ENCODE data around the gene RNASET2. TPM values are rescaled to one million over a fixed set of nuclear protein-coding genes. Genes with fewer than 3 reads are reported as not detected.
A peak's percentile ranks its signal among the peaks of the same experiment; 100 is the strongest.
"Not testable (repeated sequence)": the region's sequence is repeated elsewhere in the genome, so short reads cannot be mapped to it uniquely, and the experiment has no call there.

Gene RNASET2
- total and polyA plus RNA-seq, 8 donors = 38.1 to 68.5 (median 47.0) TPM

DNA sequence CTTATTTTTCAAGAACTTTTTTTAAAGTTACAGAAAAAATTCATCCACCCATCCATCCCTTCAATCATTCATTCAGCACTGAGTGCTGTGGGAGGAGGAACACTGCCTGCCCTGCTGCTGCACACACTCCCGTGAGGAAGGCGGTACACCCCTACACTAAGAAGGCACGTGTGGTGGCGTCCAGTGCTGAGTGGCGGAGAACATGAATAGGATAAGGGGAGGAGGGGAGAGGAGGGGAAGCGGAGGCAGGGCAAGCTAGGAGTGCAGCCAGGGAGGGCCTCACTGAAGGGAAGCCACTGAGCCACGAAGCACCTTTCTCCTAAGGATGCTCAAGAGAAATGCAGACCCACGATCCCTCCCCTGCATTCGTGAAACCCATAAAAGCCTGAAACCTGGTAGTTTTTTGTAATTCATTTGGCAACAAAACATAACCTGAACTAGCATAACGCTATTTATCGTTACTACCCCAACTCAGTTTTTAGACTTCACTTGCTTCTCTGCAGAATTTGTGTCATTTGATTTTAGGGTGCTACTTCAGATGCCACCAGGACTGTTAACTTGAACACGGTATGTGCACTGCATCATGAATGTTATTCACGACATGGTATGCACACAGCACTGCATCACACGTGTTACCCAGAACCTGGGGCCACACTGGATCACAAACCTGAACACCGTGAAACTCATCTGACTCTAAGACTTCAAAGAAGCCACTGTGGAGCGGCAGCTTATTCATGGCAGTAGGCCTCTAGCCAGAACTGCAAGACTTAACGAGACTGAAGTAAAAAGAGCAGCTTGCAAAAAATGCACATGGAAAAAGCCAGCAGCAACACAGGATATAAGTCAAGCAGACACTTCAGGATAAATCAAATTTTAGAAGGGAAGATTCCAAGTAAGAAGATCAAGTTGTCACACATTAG lies 3.5 kb downstream of the RNASET2 start:
- intact Hi-C loops (cut with DNase I) = no loop called here
- Histone ChIP-seq H3K4me1 (peaks cover 5 to 76% of the 10 kb centered on the region in 2 donors), H3K27me3 (no peaks in the 10 kb centered on the region), H3K36me3 (peaks cover 0 to 3% of the 10 kb centered on the region in 2 donors), H3K9me3 (no peaks in the 10 kb centered on the region), H3K27ac (peak overlapping the region in 1 of 2 donors; percentile 82), H3K4me3 (no peak overlapping the region)
- no peak for ATAC-seq
- DNase-seq = no peak
- TF ChIP-seq, protein P1, sequence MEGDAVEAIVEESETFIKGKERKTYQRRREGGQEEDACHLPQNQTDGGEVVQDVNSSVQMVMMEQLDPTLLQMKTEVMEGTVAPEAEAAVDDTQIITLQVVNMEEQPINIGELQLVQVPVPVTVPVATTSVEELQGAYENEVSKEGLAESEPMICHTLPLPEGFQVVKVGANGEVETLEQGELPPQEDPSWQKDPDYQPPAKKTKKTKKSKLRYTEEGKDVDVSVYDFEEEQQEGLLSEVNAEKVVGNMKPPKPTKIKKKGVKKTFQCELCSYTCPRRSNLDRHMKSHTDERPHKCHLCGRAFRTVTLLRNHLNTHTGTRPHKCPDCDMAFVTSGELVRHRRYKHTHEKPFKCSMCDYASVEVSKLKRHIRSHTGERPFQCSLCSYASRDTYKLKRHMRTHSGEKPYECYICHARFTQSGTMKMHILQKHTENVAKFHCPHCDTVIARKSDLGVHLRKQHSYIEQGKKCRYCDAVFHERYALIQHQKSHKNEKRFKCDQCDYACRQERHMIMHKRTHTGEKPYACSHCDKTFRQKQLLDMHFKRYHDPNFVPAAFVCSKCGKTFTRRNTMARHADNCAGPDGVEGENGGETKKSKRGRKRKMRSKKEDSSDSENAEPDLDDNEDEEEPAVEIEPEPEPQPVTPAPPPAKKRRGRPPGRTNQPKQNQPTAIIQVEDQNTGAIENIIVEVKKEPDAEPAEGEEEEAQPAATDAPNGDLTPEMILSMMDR (IDR thresholded peaks at IDR 0.05) = no peak

DNA sequence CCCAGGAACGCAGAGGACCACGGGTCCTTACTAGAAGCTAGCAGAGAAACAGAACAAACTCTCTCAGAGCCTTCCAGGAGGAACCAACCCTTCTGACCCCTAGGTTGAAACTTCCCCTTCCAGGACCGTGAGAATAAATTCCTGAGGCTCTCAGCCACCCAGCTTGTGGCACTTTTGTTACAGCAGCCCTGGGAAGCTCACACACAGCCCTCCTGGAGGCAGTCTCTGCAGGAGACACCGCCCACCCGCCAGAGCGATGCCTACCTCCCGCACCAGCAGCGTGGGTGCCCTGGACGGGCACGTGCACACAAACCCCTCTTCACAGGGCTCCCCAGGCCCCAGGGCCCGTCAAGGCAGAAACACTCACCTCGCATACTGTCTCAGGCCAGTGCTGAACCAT lies 4.2 kb downstream of the RNASET2 start:
- Histone ChIP-seq H3K27ac (peak overlapping the region in 1 of 2 donors; percentile 82), H3K4me3 (no peak overlapping the region), H3K9me3 (no peaks in the 10 kb centered on the region), H3K27me3 (no peaks in the 10 kb centered on the region), H3K4me1 (peaks cover 5 to 69% of the 10 kb centered on the region in 2 donors), H3K36me3 (peaks cover 0 to 9% of the 10 kb centered on the region in 2 donors)
- DNase-seq (no peak), ATAC-seq (no peak)
- intact Hi-C loops (cut with DNase I) = no loop called here
- TF ChIP-seq, protein P1 (IDR thresholded peaks at IDR 0.05) = no peak

DNA sequence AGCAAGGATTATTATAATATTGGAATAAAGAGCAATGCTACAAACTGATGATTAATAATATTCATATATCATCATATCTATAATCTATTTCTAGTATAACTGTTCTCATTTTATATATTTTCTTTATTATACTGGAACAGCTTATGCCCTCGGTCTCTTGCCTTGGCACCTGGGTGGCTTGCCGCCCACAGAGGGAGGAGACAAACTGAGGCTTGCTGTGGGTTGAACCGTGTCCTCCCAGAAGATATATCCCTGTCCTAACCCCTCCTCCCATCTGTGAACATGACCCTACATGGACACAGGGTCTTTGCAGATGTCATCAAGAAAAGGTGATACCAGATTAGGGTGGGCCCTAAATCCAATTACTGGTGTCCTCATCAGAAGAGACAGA lies 4.7 kb downstream of the RNASET2 start:
- ATAC-seq = no peak
- intact Hi-C loops (cut with DNase I) = no loop called here
- no peak overlapping the region for H3K4me3 ChIP-seq
- H3K4me1 ChIP-seq = peaks cover 5 to 67% of the 10 kb centered on the region in 2 donors
- TF ChIP-seq, protein P1 (IDR thresholded peaks at IDR 0.05) = peak in 1 of 2 donors; percentile 22
- H3K9me3 ChIP-seq = no peaks in the 10 kb centered on the region
- H3K36me3 ChIP-seq = peaks cover 0 to 14% of the 10 kb centered on the region in 2 donors
- no peaks in the 10 kb centered on the region for H3K27me3 ChIP-seq
- H3K27ac ChIP-seq = peak overlapping the region in 1 of 2 donors; percentile 82
- DNase-seq = no peak

- H3K9me3 ChIP-seq; H3K27me3 ChIP-seq; intact Hi-C loops (cut with DNase I); H3K4me3 ChIP-seq: not testable (repeated sequence)
- DNase-seq (peak in 3 of 4 donors; percentile 34 to 88 (median 72)), ATAC-seq (peak; percentile 56)
- H3K36me3 ChIP-seq = peaks cover 0 to 20% of the 10 kb centered on the region in 2 donors
- H3K4me1 ChIP-seq = peaks cover 5 to 67% of the 10 kb centered on the region in 2 donors
- peak overlapping the region; percentile 6 to 82 for H3K27ac ChIP-seq
- TF ChIP-seq, protein P1 (IDR thresholded peaks at IDR 0.05) = peak; percentile 48 to 76
These were observed 5.3 kb downstream of the RNASET2 start for GRCh38 chr6:166950892-166951669.

GRCh38 chr6:166950443-166950821 lies 5.9 kb downstream of the RNASET2 start:
- peak; percentile 44 for ATAC-seq
- intact Hi-C loops (cut with DNase I) = no loop called here

More at GRCh38 chr6:166950443-166950821, 5.9 kb downstream of the RNASET2 start:
- Histone ChIP-seq H3K27me3 (no peaks in the 10 kb centered on the region), H3K4me1 (peaks cover under 1 to 62% of the 10 kb centered on the region in 2 donors), H3K4me3 (no peak overlapping the region), H3K27ac (peak overlapping the region; percentile 19 to 82), H3K9me3 (no peaks in the 10 kb centered on the region), H3K36me3 (peaks cover 0 to 24% of the 10 kb centered on the region in 2 donors)
- no peak for DNase-seq
- TF ChIP-seq, protein P1 (IDR thresholded peaks at IDR 0.05) = no peak
